Measurements from ENCODE around the gene CREG2.

Gene CREG2

GRCh38 chr2:101305492-101306078 lies 81.7 kb downstream of the CREG2 start:
- DNase-seq: no peak

GRCh38 chr2:101305035-101305434 lies 82.3 kb downstream of the CREG2 start:
- DNase-seq: no peak

GRCh38 chr2:101303688-101304087 lies 83.6 kb downstream of the CREG2 start:
- DNase-seq: no peak

- no peak for DNase-seq
These were observed 85.3 kb downstream of the CREG2 start for GRCh38 chr2:101302016-101302415.

- DNase-seq: no peak
These were observed 86.5 kb downstream of the CREG2 start for GRCh38 chr2:101300836-101301235.

GRCh38 chr2:101300164-101300563 lies 87.1 kb downstream of the CREG2 start:
- no peak for DNase-seq

- DNase-seq: no peak
These were observed 87.7 kb downstream of the CREG2 start for GRCh38 chr2:101299604-101300003.

GRCh38 chr2:101297383-101297782 lies 89.9 kb downstream of the CREG2 start:
- no peak for DNase-seq

GRCh38 chr2:101296371-101296770 lies 90.9 kb downstream of the CREG2 start:
- no peak for DNase-seq

GRCh38 chr2:101295895-101296294 lies 91.4 kb downstream of the CREG2 start:
- DNase-seq: no peak
